ENCODE measurements around the gene SPATA13.

DNA sequence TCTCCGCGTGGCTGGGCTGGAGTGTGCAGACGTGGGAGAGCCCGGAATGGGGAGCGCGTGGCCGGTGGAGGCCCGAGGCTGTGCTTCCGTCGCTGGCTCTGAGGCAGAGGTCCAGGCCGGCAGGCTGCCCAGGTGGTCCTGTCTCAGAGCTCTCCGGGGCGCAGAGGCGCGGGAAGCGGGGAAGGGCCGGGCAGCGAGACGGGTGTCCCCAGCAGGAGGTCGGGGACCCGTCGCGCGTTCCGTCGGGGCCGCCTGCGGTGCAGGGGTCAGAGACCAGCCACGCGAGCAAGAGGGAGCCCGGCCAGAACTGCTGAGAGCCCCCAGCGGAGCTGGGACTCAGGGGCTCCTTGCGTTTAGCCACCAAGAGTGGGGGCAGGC, 147.5 kb downstream of the SPATA13 start:
- TF ChIP-seq, protein P1, sequence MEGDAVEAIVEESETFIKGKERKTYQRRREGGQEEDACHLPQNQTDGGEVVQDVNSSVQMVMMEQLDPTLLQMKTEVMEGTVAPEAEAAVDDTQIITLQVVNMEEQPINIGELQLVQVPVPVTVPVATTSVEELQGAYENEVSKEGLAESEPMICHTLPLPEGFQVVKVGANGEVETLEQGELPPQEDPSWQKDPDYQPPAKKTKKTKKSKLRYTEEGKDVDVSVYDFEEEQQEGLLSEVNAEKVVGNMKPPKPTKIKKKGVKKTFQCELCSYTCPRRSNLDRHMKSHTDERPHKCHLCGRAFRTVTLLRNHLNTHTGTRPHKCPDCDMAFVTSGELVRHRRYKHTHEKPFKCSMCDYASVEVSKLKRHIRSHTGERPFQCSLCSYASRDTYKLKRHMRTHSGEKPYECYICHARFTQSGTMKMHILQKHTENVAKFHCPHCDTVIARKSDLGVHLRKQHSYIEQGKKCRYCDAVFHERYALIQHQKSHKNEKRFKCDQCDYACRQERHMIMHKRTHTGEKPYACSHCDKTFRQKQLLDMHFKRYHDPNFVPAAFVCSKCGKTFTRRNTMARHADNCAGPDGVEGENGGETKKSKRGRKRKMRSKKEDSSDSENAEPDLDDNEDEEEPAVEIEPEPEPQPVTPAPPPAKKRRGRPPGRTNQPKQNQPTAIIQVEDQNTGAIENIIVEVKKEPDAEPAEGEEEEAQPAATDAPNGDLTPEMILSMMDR (tag by site-specific recombination; IDR thresholded peaks at IDR 0.05) = no peak
- TF ChIP-seq, protein P2, sequence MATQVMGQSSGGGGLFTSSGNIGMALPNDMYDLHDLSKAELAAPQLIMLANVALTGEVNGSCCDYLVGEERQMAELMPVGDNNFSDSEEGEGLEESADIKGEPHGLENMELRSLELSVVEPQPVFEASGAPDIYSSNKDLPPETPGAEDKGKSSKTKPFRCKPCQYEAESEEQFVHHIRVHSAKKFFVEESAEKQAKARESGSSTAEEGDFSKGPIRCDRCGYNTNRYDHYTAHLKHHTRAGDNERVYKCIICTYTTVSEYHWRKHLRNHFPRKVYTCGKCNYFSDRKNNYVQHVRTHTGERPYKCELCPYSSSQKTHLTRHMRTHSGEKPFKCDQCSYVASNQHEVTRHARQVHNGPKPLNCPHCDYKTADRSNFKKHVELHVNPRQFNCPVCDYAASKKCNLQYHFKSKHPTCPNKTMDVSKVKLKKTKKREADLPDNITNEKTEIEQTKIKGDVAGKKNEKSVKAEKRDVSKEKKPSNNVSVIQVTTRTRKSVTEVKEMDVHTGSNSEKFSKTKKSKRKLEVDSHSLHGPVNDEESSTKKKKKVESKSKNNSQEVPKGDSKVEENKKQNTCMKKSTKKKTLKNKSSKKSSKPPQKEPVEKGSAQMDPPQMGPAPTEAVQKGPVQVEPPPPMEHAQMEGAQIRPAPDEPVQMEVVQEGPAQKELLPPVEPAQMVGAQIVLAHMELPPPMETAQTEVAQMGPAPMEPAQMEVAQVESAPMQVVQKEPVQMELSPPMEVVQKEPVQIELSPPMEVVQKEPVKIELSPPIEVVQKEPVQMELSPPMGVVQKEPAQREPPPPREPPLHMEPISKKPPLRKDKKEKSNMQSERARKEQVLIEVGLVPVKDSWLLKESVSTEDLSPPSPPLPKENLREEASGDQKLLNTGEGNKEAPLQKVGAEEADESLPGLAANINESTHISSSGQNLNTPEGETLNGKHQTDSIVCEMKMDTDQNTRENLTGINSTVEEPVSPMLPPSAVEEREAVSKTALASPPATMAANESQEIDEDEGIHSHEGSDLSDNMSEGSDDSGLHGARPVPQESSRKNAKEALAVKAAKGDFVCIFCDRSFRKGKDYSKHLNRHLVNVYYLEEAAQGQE (tag by site-specific recombination; IDR thresholded peaks at IDR 0.05) = no peak
- TF ChIP-seq ZNF10 (tag by site-specific recombination; IDR thresholded peaks at IDR 0.05) (no peak), ZNF133 (tag by site-specific recombination; IDR thresholded peaks at IDR 0.05) (no peak), ZNF501 (tag by site-specific recombination; IDR thresholded peaks at IDR 0.05) (no peak), ZBTB7A (tag by site-specific recombination; IDR thresholded peaks at IDR 0.05; ENCODE audit: low read depth) (no peak)

Data from HEK293 (cell line).